Measurements from ENCODE around the gene TIMP2. TPM values are rescaled to one million over a fixed set of nuclear protein-coding genes. Genes with fewer than 3 reads are reported as not detected.

The TIMP2 gene
- total and polyA plus RNA-seq, 2 of the 4 experiments (the other 2 are of a cell fraction), result 43.9 to 416 TPM

GRCh38 chr17:78910497-78911284 lies 14.5 kb downstream of the TIMP2 start:
- CTCF ChIA-PET, result no interaction called here

More at GRCh38 chr17:78910497-78911284, 14.5 kb downstream of the TIMP2 start:
- Histone ChIP-seq H3K4me3 (ENCODE audit: insufficient read depth, low read depth, low read length) (no peak overlapping the region), H3K36me3 (ENCODE audit: control insufficient read depth, insufficient read depth, low read length) (peaks cover 14% of the 10 kb centered on the region), H3K56ac (ENCODE audit: extremely low read depth, insufficient read depth, low read length) (no peak overlapping the region), H3K4me1 (ENCODE audit: control insufficient read depth, insufficient read depth, low read length) (peaks cover 3% of the 10 kb centered on the region; the same call in 1 of the 2 replicates), H3K9me3 (ENCODE audit: control insufficient read depth, insufficient read depth, low read length) (no peaks in the 10 kb centered on the region), H2AK9ac (replicated peaks; ENCODE audit: low read depth, low read length, poor library complexity) (no peak overlapping the region), H3K27ac (ENCODE audit: insufficient read depth, low read length) (no peak overlapping the region), H2BK5ac (ENCODE audit: low read depth, low read length, poor library complexity, severe bottlenecking) (peak overlapping the region; percentile 37), H2BK15ac (ENCODE audit: low read depth, low read length) (no peak overlapping the region), H3K18ac (ENCODE audit: low read depth, low read length) (no peak overlapping the region), H3K4me2 (ENCODE audit: low read depth, low read length) (no peak overlapping the region), H4K20me1 (ENCODE audit: insufficient read depth, low read length) (peaks cover 90% of the 10 kb centered on the region), H2AFZ (replicated peaks; ENCODE audit: low read length, poor library complexity) (no peak overlapping the region), H3K27me3 (ENCODE audit: control insufficient read depth, insufficient read depth, low read length) (no peaks in the 10 kb centered on the region), H3K23ac (ENCODE audit: low read depth, low read length) (no peak overlapping the region), H2AK5ac (ENCODE audit: low read depth, low read length) (no peak overlapping the region), H4K8ac (ENCODE audit: low read depth in 2 of 2, low read length in 2 of 2) (no peak overlapping the region), H4K91ac (ENCODE audit: insufficient read depth, low read depth, low read length) (no peak overlapping the region), H3K9ac (ENCODE audit: low read depth, low read length) (no peak overlapping the region), H3K14ac (replicated peaks; ENCODE audit: low read depth, low read length) (no peak overlapping the region), H3K4ac (ENCODE audit: low read depth, low read length) (no peak overlapping the region), H3K9me1 (ENCODE audit: insufficient read depth, low read length) (peaks cover 39% of the 10 kb centered on the region), H3K79me1 (ENCODE audit: low read depth in 1 of 2, low read length in 2 of 2) (peaks cover 28 to 81% of the 10 kb centered on the region in 2 experiments), H4K5ac (ENCODE audit: low read depth, low read length) (no peak overlapping the region), H2BK120ac (ENCODE audit: low read depth, low read length) (no peak overlapping the region), H2BK20ac (ENCODE audit: low read depth, low read length) (no peak overlapping the region)
- WGBS, 2 experiments (ENCODE audit: extremely low coverage in 2 of 2, insufficient read length in 1 of 2), result 77% methylated on average over 3 of the region's 11 CpGs; no CpG with 5 or more reads in 1 of the 2 experiments
- TF ChIP-seq, protein P1, sequence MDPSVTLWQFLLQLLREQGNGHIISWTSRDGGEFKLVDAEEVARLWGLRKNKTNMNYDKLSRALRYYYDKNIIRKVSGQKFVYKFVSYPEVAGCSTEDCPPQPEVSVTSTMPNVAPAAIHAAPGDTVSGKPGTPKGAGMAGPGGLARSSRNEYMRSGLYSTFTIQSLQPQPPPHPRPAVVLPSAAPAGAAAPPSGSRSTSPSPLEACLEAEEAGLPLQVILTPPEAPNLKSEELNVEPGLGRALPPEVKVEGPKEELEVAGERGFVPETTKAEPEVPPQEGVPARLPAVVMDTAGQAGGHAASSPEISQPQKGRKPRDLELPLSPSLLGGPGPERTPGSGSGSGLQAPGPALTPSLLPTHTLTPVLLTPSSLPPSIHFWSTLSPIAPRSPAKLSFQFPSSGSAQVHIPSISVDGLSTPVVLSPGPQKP (IDR thresholded peaks at IDR 0.05; ENCODE audit: borderline replicate concordance, low read depth, low read length), result no peak
- TF ChIP-seq FOS (IDR thresholded peaks at IDR 0.05; ENCODE audit: low read depth, low read length) (no peak), POLR2A (IDR thresholded peaks at IDR 0.05; ENCODE audit: low read depth, low read length) (no peak), RFX5 (IDR thresholded peaks at IDR 0.05; ENCODE audit: low read depth, low read length) (no peak), RCOR1 (IDR thresholded peaks at IDR 0.05; ENCODE audit: insufficient replicate concordance, low read length) (no peak), CEBPB (IDR thresholded peaks at IDR 0.05; ENCODE audit: low read depth, low read length) (no peak), BHLHE40 (IDR thresholded peaks at IDR 0.05; ENCODE audit: low read depth, low read length) (no peak), MXI1 (IDR thresholded peaks at IDR 0.05; ENCODE audit: borderline replicate concordance, low read depth, low read length) (no peak), CHD1 (IDR thresholded peaks at IDR 0.05; ENCODE audit: low read depth, low read length) (no peak), CTCF (conservative IDR thresholded peaks at IDR 0.05; ENCODE audit: low read depth, low read length) (no peak), USF2 (IDR thresholded peaks at IDR 0.05; ENCODE audit: low read depth, low read length) (no peak), RAD21 (IDR thresholded peaks at IDR 0.05; ENCODE audit: low read length) (no peak), MAZ (IDR thresholded peaks at IDR 0.05; ENCODE audit: borderline replicate concordance, low read depth, low read length) (no peak), SMC3 (IDR thresholded peaks at IDR 0.05; ENCODE audit: low read depth, low read length) (no peak), MAFK (IDR thresholded peaks at IDR 0.05; ENCODE audit: low read depth, low read length) (no peak), NFE2L2 (IDR thresholded peaks at IDR 0.05; ENCODE audit: low read depth, low read length) (no peak)
- DNase-seq (no peak), ATAC-seq (ENCODE audit: low read depth) (no peak)
- POLR2A ChIA-PET (ENCODE audit: unreplicated experiment), result no interaction called here
- dilution Hi-C loops (cut with HindIII; ENCODE audit: low sequenced_read_pairs, unreplicated experiment) (no loop called here), in situ Hi-C loops (cut with MboI; ENCODE audit: low sequenced_read_pairs) (no loop called here), intact Hi-C loops (cut with micrococcal nuclease) (no loop called here)
- no TSS peak for BruUV-seq (replicated peaks)
